Measurements from ENCODE around the gene CHRDL2.
A peak's percentile ranks its signal among the peaks of the same experiment; 100 is the strongest.

Gene CHRDL2

DNA sequence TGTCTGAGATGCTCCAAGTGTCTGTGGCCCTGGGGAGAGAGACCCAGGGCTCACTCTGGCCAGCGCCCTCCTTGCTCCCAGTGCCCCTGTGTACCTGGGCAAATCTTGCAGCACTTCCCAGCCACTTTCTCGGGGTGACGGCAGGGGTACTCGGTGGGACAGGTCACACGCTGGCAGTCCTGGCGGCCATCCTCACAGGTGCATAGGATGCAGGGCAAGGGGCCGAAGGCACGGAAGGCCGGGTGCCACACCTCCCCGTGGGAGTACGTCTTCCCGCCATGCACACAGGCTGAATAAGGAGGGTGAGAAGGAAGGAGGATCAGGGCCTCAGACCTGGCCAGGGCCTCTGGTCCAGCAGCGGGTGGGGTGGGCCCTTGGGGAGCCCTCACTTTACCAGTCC lies 28.0 kb downstream of the CHRDL2 start:
- no peak overlapping the region for H2AFZ ChIP-seq (ENCODE audit: low read depth, low read length, severe bottlenecking)
- H3K4me3 ChIP-seq (ENCODE audit: insufficient read depth, low read length, poor library complexity, severe bottlenecking), result no peak overlapping the region
- H3K36me3 ChIP-seq (ENCODE audit: low read length), result no peaks in the 10 kb centered on the region
- H4K20me1 ChIP-seq (ENCODE audit: low read depth, low read length), result no peaks in the 10 kb centered on the region
- H3K27me3 ChIP-seq (ENCODE audit: low read length), result no peaks in the 10 kb centered on the region
- H3K9me2 ChIP-seq (replicated peaks; ENCODE audit: insufficient read depth, low read length), result no peaks in the 10 kb centered on the region
- H3F3A ChIP-seq (ENCODE audit: insufficient read depth), result no peaks in the 10 kb centered on the region
- H3K27ac ChIP-seq (ENCODE audit: low read depth, low read length), result no peak overlapping the region
- H3K9ac ChIP-seq (ENCODE audit: low read length), result no peak overlapping the region
- no peaks in the 10 kb centered on the region for H3K79me2 ChIP-seq (ENCODE audit: insufficient read depth, low read length)
- no peak overlapping the region for H3K4me2 ChIP-seq (ENCODE audit: low read depth, low read length, poor library complexity, severe bottlenecking)
- no peaks in the 10 kb centered on the region for H3K9me3 ChIP-seq (ENCODE audit: insufficient read depth, low read length)
- TF ChIP-seq EZH2phosphoT487 (conservative IDR thresholded peaks at IDR 0.05; ENCODE audit: low read length), result no peak
- TF ChIP-seq, protein P1, sequence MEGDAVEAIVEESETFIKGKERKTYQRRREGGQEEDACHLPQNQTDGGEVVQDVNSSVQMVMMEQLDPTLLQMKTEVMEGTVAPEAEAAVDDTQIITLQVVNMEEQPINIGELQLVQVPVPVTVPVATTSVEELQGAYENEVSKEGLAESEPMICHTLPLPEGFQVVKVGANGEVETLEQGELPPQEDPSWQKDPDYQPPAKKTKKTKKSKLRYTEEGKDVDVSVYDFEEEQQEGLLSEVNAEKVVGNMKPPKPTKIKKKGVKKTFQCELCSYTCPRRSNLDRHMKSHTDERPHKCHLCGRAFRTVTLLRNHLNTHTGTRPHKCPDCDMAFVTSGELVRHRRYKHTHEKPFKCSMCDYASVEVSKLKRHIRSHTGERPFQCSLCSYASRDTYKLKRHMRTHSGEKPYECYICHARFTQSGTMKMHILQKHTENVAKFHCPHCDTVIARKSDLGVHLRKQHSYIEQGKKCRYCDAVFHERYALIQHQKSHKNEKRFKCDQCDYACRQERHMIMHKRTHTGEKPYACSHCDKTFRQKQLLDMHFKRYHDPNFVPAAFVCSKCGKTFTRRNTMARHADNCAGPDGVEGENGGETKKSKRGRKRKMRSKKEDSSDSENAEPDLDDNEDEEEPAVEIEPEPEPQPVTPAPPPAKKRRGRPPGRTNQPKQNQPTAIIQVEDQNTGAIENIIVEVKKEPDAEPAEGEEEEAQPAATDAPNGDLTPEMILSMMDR (IDR thresholded peaks at IDR 0.05; ENCODE audit: insufficient read depth, low read length, poor library complexity, severe bottlenecking), result no peak

DNA sequence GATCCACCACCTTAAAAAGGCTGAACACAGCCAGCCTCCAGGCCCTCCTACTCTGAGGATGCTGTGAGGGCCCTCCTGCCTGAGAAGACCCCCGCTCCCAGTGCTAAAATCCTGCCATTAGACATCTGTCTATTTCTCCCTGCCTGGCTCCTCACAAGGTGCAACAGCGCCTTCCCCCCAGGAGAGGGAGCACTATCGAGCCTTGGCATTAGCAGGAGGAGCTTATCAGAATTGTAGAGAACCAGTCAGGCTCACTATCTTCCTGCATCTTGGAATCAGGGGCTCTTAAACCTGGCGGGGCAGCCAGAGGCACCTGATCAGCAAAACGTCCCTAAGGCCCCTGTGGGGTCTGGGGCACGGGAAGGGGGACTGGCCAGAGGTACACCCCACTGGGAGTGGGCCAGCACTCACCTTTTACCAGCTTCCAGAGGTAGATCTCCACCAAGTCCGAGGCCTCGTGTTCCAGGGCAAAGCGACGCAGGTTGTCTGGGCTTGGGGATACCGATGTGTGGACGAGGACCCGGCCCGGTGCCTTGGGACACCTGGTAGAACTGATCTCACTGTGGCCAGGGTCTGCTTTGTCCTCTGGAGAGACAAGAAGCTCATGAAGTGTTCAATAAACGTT lies 28.7 kb downstream of the CHRDL2 start:
- Histone ChIP-seq H3K4me2 (ENCODE audit: low read depth, low read length, poor library complexity, severe bottlenecking) (no peak overlapping the region), H2AFZ (ENCODE audit: low read depth, low read length, severe bottlenecking) (no peak overlapping the region), H3K79me2 (ENCODE audit: insufficient read depth, low read length) (no peaks in the 10 kb centered on the region), H3K9me2 (replicated peaks; ENCODE audit: insufficient read depth, low read length) (no peaks in the 10 kb centered on the region), H4K20me1 (ENCODE audit: low read depth, low read length) (no peaks in the 10 kb centered on the region), H3K36me3 (ENCODE audit: low read length) (no peaks in the 10 kb centered on the region), H3K9me3 (ENCODE audit: insufficient read depth, low read length) (no peaks in the 10 kb centered on the region), H3F3A (ENCODE audit: insufficient read depth) (no peaks in the 10 kb centered on the region), H3K27me3 (ENCODE audit: low read length) (no peaks in the 10 kb centered on the region), H3K4me3 (ENCODE audit: insufficient read depth, low read length, poor library complexity, severe bottlenecking) (no peak overlapping the region), H3K27ac (ENCODE audit: low read depth, low read length) (no peak overlapping the region), H3K9ac (ENCODE audit: low read length) (no peak overlapping the region)
- no peak for TF ChIP-seq EZH2phosphoT487 (conservative IDR thresholded peaks at IDR 0.05; ENCODE audit: low read length)
- TF ChIP-seq, protein P1 (IDR thresholded peaks at IDR 0.05; ENCODE audit: insufficient read depth, low read length, poor library complexity, severe bottlenecking), result peak; percentile 86

DNA sequence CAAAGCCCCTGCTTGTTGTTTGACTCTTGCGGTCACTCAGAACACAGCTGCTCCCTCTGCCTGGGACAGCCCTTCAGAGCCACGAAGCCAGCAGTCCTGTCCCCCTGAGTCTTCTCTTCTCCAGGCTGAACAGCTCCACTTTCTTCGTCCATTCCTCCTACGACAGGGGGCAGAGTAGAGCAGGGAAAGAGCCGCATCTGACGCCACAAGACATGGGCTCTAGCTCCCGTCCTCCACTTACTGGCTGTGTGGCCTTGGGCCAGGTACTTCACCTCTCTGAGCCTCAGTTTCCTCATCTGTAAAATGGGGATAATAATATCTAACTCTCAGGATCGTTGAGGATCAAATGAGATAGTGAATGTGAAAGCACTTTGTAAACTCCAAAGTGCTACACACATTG lies 29.9 kb downstream of the CHRDL2 start:
- H3K36me3 ChIP-seq (ENCODE audit: low read length), result no peaks in the 10 kb centered on the region
- no peak overlapping the region for H3K4me3 ChIP-seq (ENCODE audit: insufficient read depth, low read length, poor library complexity, severe bottlenecking)

More for the DNA sequence above, 29.9 kb downstream of the CHRDL2 start:
- no peaks in the 10 kb centered on the region for H3K79me2 ChIP-seq (ENCODE audit: insufficient read depth, low read length)
- H3K27me3 ChIP-seq (ENCODE audit: low read length), result no peaks in the 10 kb centered on the region
- H3K27ac ChIP-seq (ENCODE audit: low read depth, low read length), result no peak overlapping the region
- H3K4me2 ChIP-seq (ENCODE audit: low read depth, low read length, poor library complexity, severe bottlenecking), result no peak overlapping the region
- H3F3A ChIP-seq (ENCODE audit: insufficient read depth), result no peaks in the 10 kb centered on the region
- TF ChIP-seq EZH2phosphoT487 (conservative IDR thresholded peaks at IDR 0.05; ENCODE audit: low read length), result no peak
- TF ChIP-seq, protein P1 (IDR thresholded peaks at IDR 0.05; ENCODE audit: insufficient read depth, low read length, poor library complexity, severe bottlenecking), result peak; percentile 31
- H3K9me3 ChIP-seq (ENCODE audit: insufficient read depth, low read length), result no peaks in the 10 kb centered on the region
- H4K20me1 ChIP-seq (ENCODE audit: low read depth, low read length), result no peaks in the 10 kb centered on the region
- H3K9ac ChIP-seq (ENCODE audit: low read length), result no peak overlapping the region
- H3K9me2 ChIP-seq (replicated peaks; ENCODE audit: insufficient read depth, low read length), result no peaks in the 10 kb centered on the region
- no peak overlapping the region for H2AFZ ChIP-seq (ENCODE audit: low read depth, low read length, severe bottlenecking)

Measured in SU-DHL-6 (cell line).